Activated CD4-positive, alpha-beta T cell treated with anti-CD3 and anti-CD28 coated beads for 36 hours (primary cell): ENCODE measurements around the gene SEC14L2. TPM values are rescaled to one million over a fixed set of nuclear protein-coding genes. Genes with fewer than 3 reads are reported as not detected.

Source experiments
- ATAC-seq: fragments of 200-7000 bp; cut with Tn5 transposase; one replicate; pipeline ENCODE4 v1.10.0; 2021; ENCODE audit warnings: mild to moderate bottlenecking, moderate library complexity
- CTCF ChIA-PET: fragments of 350-600 bp; sonication (Branson Sonifier 250); formaldehyde crosslinking; loops from one replicate; lab custom pipeline; 2021; ENCODE audit warnings: antibody characterized with exemption; lab: Charles Lee
- POLR2A ChIA-PET: fragments of 350-600 bp; sonication (Branson Sonifier 250); formaldehyde crosslinking; loops from one replicate; lab custom pipeline; 2021; ENCODE audit warnings: antibody characterized with exemption, inconsistent platforms; lab: Charles Lee
- DNase-seq: peaks from one replicate; pipeline ENCODE4 v3.0.0-alpha.2; 2020
- H3K27ac Mint-ChIP-seq: one replicate; pipeline ENCODE4 v1.8.0; 2021; ENCODE audit warnings: mixed read lengths
- H3K27me3 Mint-ChIP-seq: one replicate; pipeline ENCODE4 v1.8.0; 2021; ENCODE audit warnings: mixed read lengths
- H3K36me3 Mint-ChIP-seq: one replicate; pipeline ENCODE4 v1.8.0; 2021; ENCODE audit warnings: low read depth, mixed read lengths
- H3K4me1 Mint-ChIP-seq: one replicate; pipeline ENCODE4 v1.8.0; 2021; ENCODE audit warnings: mixed read lengths
- H3K4me3 Mint-ChIP-seq: one replicate; pipeline ENCODE4 v1.8.0; 2021; ENCODE audit warnings: mild to moderate bottlenecking, moderate library complexity, mixed read lengths
- H3K9me3 Mint-ChIP-seq: one replicate; pipeline ENCODE4 v1.8.0; 2021; ENCODE audit warnings: low read depth, mixed read lengths
- intact Hi-C, 2 experiments: fragments of 100-400 bp; cut with DNase I in 1 of 2; cut with micrococcal nuclease in 1 of 2; formaldehyde crosslinking; loops; one replicate each; pipeline versions ENCODE4 v1.14.2 to v1.15.1; 2022 to 2024; cut with DNase I, micrococcal nuclease
- total RNA-seq, 2 experiments: library from RNA; stranded (reverse); gene quantifications; one replicate each; pipeline ENCODE4 v1.2.3, GENCODE V29; 2021

Gene SEC14L2
- total RNA-seq, 2 experiments from 2014 or later = 13.8 to 18.2 TPM

GRCh38 chr22:30420347-30421125 is 23.7 kb downstream of the SEC14L2 start:
- POLR2A ChIA-PET = no interaction called here
- CTCF ChIA-PET = interaction anchor here (0.5 to 7.2 kb wide), 8 partner anchors 16 to 165 kb away, joined by 3 to 50 read pairs (median 4); partner anchors contain the start of genes CASTOR1 and SEC14L2
- Mint-ChIP-seq H3K4me1 (peaks cover 46% of the 10 kb centered on the region), H3K27ac (peak overlapping the region; percentile 69), H3K9me3 (no peaks in the 10 kb centered on the region), H3K4me3 (peak overlapping the region; percentile 11), H3K27me3 (no peaks in the 10 kb centered on the region), H3K36me3 (peaks cover 62% of the 10 kb centered on the region)
- intact Hi-C loops = loop anchor here (5.0 to 10.0 kb wide), 8 partner anchors 63 to 1616 kb away; partner anchors contain the start of genes CCDC157 (in 1 of the 2), DRG1 (in 1 of the 2), NF2 (in 1 of the 2) and PIK3IP1 (in 1 of the 2)
- DNase-seq = no peak
- ATAC-seq = no peak

GRCh38 chr22:30421695-30422480 is 25.1 kb downstream of the SEC14L2 start:
- no peak for DNase-seq
- peak overlapping the region; percentile 97 for H3K27ac Mint-ChIP-seq
- intact Hi-C loops = loop anchor here (5.0 to 10.0 kb wide), 8 partner anchors 65 to 1617 kb away; partner anchors contain the start of genes CCDC157 (in 1 of the 2), DRG1 (in 1 of the 2), NF2 (in 1 of the 2) and PIK3IP1 (in 1 of the 2)
- ChIA-PET CTCF (interaction anchor here (0.8 to 7.2 kb wide), 11 partner anchors 9 to 333 kb away, joined by 3 to 90 read pairs (median 4); partner anchors contain the start of genes CASTOR1, PES1 and SEC14L2), POLR2A (interaction anchor here (0.8 to 1.1 kb wide), 3 partner anchors 9 to 25 kb away, joined by 3 to 7 read pairs (median 3); partner anchors contain the start of gene SEC14L2)
- H3K27me3 Mint-ChIP-seq = no peaks in the 10 kb centered on the region
- H3K36me3 Mint-ChIP-seq = peaks cover 55% of the 10 kb centered on the region
- ATAC-seq = no peak
- peaks cover 43% of the 10 kb centered on the region for H3K4me1 Mint-ChIP-seq
- no peaks in the 10 kb centered on the region for H3K9me3 Mint-ChIP-seq
- H3K4me3 Mint-ChIP-seq = peak overlapping the region; percentile 93

DNA sequence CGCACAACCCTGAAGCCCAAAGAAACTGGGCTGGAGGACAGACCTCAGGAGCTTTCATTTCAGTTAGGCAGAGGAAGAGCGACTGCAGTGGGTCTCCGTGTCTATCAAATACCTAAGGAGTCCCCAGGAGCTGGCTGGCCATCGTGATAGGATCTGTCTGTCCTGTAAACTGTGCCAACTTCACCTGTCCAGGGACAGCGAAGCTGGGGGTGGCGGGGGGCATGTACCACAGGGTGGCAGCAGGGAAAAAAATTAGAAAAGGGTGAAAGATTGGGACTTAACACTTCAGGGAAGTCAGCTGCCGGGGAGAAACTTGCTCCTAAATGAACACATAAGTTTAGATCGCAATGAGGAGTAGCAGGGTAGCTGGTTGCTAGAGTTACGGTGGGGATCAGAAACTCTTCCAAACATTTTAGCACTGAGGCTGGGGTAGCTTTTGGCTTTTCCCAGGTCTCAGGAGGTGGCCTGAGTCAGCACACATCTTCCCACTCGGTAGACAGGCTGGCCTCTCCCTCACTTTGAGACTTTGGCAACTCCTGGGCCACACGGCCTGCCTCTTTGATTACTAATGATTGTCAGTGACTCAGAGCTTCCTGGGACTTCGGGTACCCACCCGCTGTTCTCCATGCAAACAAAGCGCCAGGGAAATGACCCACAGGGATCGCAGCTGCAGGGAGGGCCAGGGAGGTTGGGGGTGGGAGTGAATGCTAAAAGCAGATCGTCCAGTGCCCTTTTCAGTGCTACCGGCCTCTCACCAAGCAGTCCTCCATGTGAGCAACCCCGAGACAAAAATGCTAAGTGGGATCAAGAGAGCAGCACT is 25.9 kb downstream of the SEC14L2 start:
- peak overlapping the region; percentile 93 for H3K4me3 Mint-ChIP-seq
- DNase-seq = peak; percentile 70
- no peak for ATAC-seq
- ChIA-PET CTCF (interaction anchor here (0.8 to 7.2 kb wide), 14 partner anchors 8 to 332 kb away, joined by 3 to 90 read pairs (median 4); partner anchors contain the start of genes CASTOR1, PES1, RNF215 and SEC14L2), POLR2A (interaction anchor here (0.6 to 3.6 kb wide), 4 partner anchors 9 to 66 kb away, joined by 3 to 18 read pairs (median 8); partner anchors contain the start of genes CCDC157, SEC14L2 and SF3A1)
- peaks cover 49% of the 10 kb centered on the region for H3K4me1 Mint-ChIP-seq
- H3K27me3 Mint-ChIP-seq = no peaks in the 10 kb centered on the region
- H3K9me3 Mint-ChIP-seq = no peaks in the 10 kb centered on the region
- intact Hi-C loops = loop anchor here (1.0 to 10.0 kb wide), 9 partner anchors 65 to 1618 kb away; partner anchors contain the start of genes CCDC157 (in 1 of the 2), DRG1 (in 1 of the 2), NF2 (in 1 of the 2) and OSM (in 1 of the 2)
- peaks cover 57% of the 10 kb centered on the region for H3K36me3 Mint-ChIP-seq
- H3K27ac Mint-ChIP-seq = peak overlapping the region; percentile 97

DNA sequence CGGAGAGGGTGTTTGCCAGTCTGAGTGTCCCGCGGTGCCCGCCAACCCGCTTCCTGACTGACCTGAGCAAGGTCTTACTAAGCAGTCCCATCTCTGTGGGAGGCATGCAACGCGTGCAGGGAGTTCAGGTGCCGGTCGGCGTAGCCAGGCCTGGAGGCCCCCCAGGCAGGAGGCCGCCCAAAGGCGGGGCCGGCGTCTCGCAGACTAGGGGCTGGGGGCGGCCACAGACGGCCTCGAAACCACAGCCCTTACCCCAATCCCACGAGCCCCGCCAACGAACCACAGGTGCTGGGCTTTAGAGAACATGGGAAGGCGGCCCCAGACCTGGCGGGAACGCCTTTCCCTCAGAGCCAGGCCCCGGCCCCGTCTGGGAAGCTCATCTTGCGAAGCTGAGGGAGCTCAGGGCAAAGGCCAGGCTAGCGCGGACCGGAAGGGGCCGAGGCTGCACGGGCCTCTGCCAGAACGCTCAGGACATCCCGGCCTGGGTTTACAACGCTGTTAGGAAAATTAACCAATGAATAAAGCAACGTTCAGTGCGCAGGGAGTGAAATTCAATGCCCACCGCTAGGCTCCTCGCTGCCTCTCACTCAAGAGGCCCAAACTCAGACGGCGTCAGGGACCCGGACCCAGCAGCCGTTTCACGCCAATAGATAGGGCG is 26.6 kb downstream of the SEC14L2 start:
- H3K9me3 Mint-ChIP-seq = no peaks in the 10 kb centered on the region
- peaks cover 53% of the 10 kb centered on the region for H3K36me3 Mint-ChIP-seq
- DNase-seq = peak; percentile 80

DNA sequence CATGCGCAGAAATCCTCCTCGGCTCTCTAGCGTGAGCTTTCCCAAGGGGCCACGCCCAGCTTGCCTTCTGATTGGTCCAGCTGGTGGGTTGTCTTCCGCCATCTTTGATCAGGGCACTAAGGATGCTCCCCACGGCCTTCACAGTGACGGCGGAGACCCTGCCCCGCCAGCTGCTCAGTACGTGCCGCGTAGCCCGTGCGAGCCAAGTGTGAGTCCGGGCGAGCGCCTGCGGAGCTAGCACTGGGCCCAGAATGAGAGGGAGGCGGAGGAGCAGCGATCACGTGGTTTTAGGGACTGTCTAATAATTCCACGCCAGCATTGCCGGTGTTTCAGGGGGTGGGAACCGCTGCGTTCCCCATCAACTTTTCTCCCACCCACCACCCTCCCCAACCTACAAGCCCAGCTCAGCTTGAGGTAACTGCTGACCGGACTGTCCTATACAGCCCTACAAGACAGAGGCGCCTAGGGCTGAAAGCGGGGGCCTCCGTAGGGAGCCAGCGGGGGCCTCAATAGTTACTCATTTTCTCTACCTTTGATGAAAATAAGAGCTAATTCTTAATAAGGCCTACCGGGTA is 27.2 kb downstream of the SEC14L2 start:
- CTCF ChIA-PET = interaction anchor here (0.6 to 7.2 kb wide), 23 partner anchors 9 to 1242 kb away, joined by 3 to 90 read pairs (median 4); partner anchors contain the start of genes CASTOR1, PES1, RNF215 and SEC14L2
- H3K9me3 Mint-ChIP-seq = no peaks in the 10 kb centered on the region
- POLR2A ChIA-PET = interaction anchor here (0.6 to 3.6 kb wide), 8 partner anchors 11 to 1006 kb away, joined by 3 to 18 read pairs (median 5); partner anchors contain the start of genes CCDC157, SEC14L2, SF3A1 and TBC1D10A
- peaks cover 49% of the 10 kb centered on the region for H3K4me1 Mint-ChIP-seq
- DNase-seq = peak; percentile 99
- peaks cover 48% of the 10 kb centered on the region for H3K36me3 Mint-ChIP-seq
- intact Hi-C loops = loop anchor here (1.0 to 10.0 kb wide), 19 partner anchors 27 to 1619 kb away; partner anchors contain the start of genes SF3A1 (in 2 of the 2), CASTOR1 (in 1 of the 2), CCDC157 (in 1 of the 2) and DRG1 (in 1 of the 2)
- peak overlapping the region; percentile 93 for H3K4me3 Mint-ChIP-seq
- peak; percentile 85 for ATAC-seq
- no peaks in the 10 kb centered on the region for H3K27me3 Mint-ChIP-seq
- H3K27ac Mint-ChIP-seq = peak overlapping the region; percentile 97

More for the DNA sequence above, 26.6 kb downstream of the SEC14L2 start:
- ChIA-PET POLR2A (interaction anchor here (0.6 to 3.6 kb wide), 9 partner anchors 11 to 1005 kb away, joined by 3 to 18 read pairs (median 4); partner anchors contain the start of genes CCDC157, SEC14L2, SF3A1 and TBC1D10A), CTCF (interaction anchor here (0.6 to 7.2 kb wide), 18 partner anchors 10 to 1243 kb away, joined by 3 to 90 read pairs (median 5); partner anchors contain the start of genes CASTOR1, PES1, RNF215 and SEC14L2)
- ATAC-seq = peak; percentile 10
- H3K27me3 Mint-ChIP-seq = no peaks in the 10 kb centered on the region
- H3K27ac Mint-ChIP-seq = peak overlapping the region; percentile 97
- H3K4me1 Mint-ChIP-seq = peaks cover 49% of the 10 kb centered on the region
- peak overlapping the region; percentile 93 for H3K4me3 Mint-ChIP-seq
- intact Hi-C loops = loop anchor here (1.0 to 10.0 kb wide), 9 partner anchors 66 to 1619 kb away; partner anchors contain the start of genes CCDC157 (in 1 of the 2), DRG1 (in 1 of the 2), NF2 (in 1 of the 2) and OSM (in 1 of the 2)

DNA sequence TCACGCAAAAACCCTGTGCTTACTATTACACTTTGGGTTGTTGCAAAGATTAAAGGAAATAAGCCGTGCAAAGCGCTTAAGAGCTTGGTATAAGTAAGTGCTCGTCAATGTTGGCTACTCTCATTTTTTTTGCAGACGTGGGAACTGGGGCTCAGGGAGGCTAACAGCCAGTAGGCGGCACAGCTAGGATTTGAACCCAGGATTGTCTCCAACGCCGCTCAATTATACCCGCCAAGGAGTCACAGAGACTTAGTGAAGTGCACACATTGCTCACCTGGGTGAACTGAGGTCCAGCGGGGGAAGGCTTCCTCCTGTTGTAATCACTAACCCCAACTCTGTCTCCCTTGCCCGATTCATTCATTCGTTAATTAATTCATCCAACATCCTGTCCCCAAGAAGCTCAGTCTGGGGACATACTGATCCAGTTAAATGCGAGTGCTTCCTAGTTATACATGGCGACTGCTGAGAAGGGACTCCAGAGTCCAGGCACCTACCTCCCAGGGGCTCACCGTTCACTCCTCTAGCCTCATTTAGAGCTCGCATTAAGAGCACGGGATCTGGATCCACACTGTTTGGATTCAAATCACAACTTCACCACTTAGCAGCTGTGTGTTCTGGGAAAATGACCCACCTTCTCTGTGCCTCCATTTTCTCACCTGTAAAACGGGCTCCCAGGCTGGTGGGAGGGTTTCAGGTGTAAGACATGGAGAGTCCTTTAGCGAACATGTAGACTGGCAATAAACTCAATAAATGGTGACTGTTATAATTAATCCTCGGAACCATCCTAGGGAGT is 27.9 kb downstream of the SEC14L2 start:
- Mint-ChIP-seq H3K27ac (peak overlapping the region; percentile 97), H3K9me3 (no peaks in the 10 kb centered on the region), H3K4me3 (peak overlapping the region; percentile 93), H3K27me3 (no peaks in the 10 kb centered on the region), H3K36me3 (peaks cover 44% of the 10 kb centered on the region), H3K4me1 (peaks cover 49% of the 10 kb centered on the region)
- no peak for ATAC-seq
- DNase-seq = peak; percentile 58
- ChIA-PET CTCF (interaction anchor here (0.6 to 7.2 kb wide), 21 partner anchors 8 to 1241 kb away, joined by 3 to 90 read pairs (median 4); partner anchors contain the start of genes CASTOR1, RNF215, SEC14L2 and SLC35E4), POLR2A (interaction anchor here (0.6 to 3.6 kb wide), 9 partner anchors 10 to 545 kb away, joined by 3 to 18 read pairs (median 3); partner anchors contain the start of genes CCDC157, SEC14L2, SF3A1 and TBC1D10A)
- intact Hi-C loops = loop anchor here (1.0 to 10.0 kb wide), 18 partner anchors 27 to 1620 kb away; partner anchors contain the start of genes SF3A1 (in 2 of the 2), CASTOR1 (in 1 of the 2), CCDC157 (in 1 of the 2) and DRG1 (in 1 of the 2)

GRCh38 chr22:30425327-30425615 is 28.5 kb downstream of the SEC14L2 start:
- peaks cover 44% of the 10 kb centered on the region for H3K36me3 Mint-ChIP-seq
- ATAC-seq = no peak
- ChIA-PET CTCF (interaction anchor here (0.6 to 7.2 kb wide), 12 partner anchors 8 to 177 kb away, joined by 3 to 90 read pairs (median 9); partner anchors contain the start of genes CASTOR1, RNF215 and SEC14L2), POLR2A (interaction anchor here (0.6 to 3.6 kb wide), 3 partner anchors 17 to 33 kb away, joined by 3 to 18 read pairs (median 3); partner anchors contain the start of gene SEC14L2)
- H3K27me3 Mint-ChIP-seq = no peaks in the 10 kb centered on the region
- peak overlapping the region; percentile 97 for H3K27ac Mint-ChIP-seq
- peaks cover 46% of the 10 kb centered on the region for H3K4me1 Mint-ChIP-seq
- no peak for DNase-seq
- H3K9me3 Mint-ChIP-seq = no peaks in the 10 kb centered on the region
- intact Hi-C loops = loop anchor here in 1 of 2 experiments (10.0 kb wide), 1 partner anchor 1620 kb away; the partner anchor contains the start of gene XBP1
- H3K4me3 Mint-ChIP-seq = peak overlapping the region; percentile 93
